Choroid plexus epithelial cell (primary cell): ENCODE measurements around the gene PRR16.

ENCODE experiments used
- DNase-seq: peaks from one replicate; pipeline ENCODE4 v3.0.0-alpha.2; 2010; ENCODE audit warnings: low read depth
- H3K4me3 ChIP-seq: 2 replicates; pipeline ENCODE4 v1.5.1; 2011; ENCODE audit warnings: low read depth, mild to moderate bottlenecking, control low read depth, low read length, moderate library complexity
- TF ChIP-seq, protein P1 (sequence below): conservative IDR thresholded peaks from 2 replicates; pipeline ENCODE4 v1.5.1; 2011; ENCODE audit warnings: low read depth, mild to moderate bottlenecking, control low read depth, inconsistent platforms, low read length, moderate library complexity

PRR16 gene

DNA sequence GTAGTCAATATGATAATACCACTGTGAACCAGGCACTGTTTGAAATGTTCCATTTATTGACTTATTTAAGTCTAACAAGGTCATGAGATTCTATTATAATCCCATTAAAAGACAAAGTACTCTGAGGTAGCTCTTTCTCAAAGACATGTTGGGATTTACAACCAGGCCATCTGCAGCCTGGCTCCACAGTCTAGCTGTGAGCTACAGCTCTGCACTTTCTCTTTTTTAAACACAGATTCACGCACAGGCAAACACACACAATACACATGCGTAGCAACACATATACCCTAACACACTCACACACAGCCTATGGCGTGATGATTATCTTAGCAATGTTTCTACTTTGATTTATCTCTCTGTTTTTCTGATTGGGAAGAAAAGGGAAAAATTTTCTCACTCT, 174.3 kb downstream of the PRR16 start:
- TF ChIP-seq, protein P1, sequence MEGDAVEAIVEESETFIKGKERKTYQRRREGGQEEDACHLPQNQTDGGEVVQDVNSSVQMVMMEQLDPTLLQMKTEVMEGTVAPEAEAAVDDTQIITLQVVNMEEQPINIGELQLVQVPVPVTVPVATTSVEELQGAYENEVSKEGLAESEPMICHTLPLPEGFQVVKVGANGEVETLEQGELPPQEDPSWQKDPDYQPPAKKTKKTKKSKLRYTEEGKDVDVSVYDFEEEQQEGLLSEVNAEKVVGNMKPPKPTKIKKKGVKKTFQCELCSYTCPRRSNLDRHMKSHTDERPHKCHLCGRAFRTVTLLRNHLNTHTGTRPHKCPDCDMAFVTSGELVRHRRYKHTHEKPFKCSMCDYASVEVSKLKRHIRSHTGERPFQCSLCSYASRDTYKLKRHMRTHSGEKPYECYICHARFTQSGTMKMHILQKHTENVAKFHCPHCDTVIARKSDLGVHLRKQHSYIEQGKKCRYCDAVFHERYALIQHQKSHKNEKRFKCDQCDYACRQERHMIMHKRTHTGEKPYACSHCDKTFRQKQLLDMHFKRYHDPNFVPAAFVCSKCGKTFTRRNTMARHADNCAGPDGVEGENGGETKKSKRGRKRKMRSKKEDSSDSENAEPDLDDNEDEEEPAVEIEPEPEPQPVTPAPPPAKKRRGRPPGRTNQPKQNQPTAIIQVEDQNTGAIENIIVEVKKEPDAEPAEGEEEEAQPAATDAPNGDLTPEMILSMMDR: no peak
- DNase-seq: no peak
- no peak overlapping the region for H3K4me3 ChIP-seq

DNA sequence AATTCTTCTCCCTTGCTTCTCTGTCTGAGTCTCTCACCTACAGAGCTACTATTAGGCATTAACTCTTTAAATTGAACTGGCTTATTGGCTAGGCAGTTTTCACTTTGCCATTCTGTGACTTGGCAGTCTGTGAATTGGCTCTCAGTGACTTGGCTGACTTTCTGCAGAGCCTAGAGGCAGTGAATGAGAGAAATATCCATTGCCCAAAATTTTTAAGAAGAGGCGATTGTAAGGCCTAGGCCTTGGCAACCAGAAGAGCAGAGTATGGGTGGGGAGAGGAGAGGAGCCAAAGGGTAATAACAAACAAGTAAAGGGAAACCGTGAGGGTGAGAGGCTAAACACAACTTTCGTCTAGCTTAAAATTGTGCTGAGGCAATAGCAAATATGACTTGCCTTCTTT, 176.7 kb downstream of the PRR16 start:
- no peak for DNase-seq

DNA sequence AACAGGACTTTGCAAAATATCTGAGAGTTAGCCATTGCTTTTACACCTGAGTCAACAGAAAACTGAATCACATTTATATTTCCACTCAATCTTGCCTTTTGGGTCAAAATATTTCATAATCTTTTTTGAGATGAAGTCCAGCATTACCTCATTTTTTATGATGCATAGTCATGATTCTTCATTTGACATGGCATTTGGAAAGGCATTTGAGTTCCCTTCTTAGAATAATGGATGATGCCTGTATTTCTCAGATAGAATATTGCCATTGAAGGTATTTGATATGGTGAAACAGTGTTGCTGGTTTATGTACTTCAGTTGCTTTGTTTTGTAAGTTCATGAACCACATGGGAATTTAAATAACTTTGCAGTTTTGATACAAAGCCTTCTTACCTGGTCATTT, 180.4 kb downstream of the PRR16 start:
- TF ChIP-seq, protein P1: no peak
- DNase-seq: peak; percentile 18
- H3K4me3 ChIP-seq: no peak overlapping the region

More for the DNA sequence above, 176.7 kb downstream of the PRR16 start:
- no peak overlapping the region for H3K4me3 ChIP-seq
- TF ChIP-seq, protein P1: no peak

DNA sequence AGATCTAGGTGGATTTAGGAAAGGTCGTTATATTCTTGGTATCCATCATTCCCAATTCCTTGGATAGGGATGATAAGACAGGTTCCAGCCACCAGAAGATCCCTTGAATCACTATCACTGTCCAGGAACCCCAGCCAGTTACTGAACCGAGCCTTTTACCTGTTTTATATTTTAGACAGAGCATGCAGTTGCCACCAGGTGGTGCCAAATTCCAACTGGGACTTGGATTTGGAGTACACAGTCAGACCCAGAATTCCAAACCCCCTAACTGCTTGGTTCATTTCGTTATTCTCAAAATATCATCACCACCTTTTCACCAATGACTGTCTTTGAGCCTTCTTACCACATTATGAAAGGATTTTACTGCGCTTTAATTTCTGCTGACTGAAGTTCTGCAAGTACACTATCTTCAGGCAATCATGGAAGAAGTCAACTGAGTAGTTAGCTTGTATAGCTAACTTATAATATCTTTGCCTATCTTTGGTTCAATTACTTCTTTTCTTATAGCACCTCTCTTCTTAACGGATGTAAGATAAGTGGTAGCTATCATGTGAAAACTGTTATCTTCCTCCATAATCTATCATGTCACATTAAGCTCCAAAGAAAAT, 191.8 kb downstream of the PRR16 start:
- peak; percentile 68 for DNase-seq
- TF ChIP-seq, protein P1: peak; percentile 88
- H3K4me3 ChIP-seq: no peak overlapping the region

DNA sequence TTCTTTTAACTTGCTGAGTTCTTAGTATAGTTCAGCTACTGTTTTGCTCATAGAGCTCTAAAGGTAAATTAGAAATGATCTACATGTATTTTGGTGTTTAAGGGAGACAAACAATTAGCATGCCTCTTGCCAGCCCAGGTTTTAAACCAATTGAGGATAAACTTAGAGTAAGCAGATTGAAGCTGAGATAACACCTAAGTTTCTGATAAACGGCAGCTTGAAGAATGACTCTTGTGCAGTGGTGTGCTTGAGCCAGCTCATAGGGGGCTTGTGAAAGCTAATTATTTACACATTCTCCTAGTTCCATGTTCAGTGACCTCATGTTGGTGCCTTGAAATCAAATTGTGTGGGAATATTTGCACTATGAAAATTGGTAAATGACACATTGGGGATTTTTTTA, 193.0 kb downstream of the PRR16 start:
- H3K4me3 ChIP-seq: no peak overlapping the region
- no peak for DNase-seq
- TF ChIP-seq, protein P1: no peak

DNA sequence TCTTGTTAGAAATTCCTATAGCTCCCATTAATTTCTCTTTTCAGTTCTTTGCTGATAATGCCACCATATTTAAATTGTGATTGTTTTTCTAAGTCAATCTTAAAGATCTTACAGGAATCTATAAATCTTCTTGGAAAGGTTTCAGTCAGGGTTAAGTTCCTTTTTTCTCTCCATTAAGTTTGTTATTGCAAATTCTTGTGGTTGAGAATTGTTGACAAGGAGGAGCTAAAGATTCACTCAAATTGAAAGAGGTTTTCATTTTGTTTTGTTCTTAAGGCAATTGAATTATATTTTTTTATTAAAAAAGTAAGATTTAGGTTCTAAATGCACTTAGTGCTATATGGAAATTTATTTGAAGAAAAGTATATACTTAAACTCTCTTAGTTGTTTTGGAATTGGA, 213.4 kb downstream of the PRR16 start:
- no peak overlapping the region for H3K4me3 ChIP-seq
- DNase-seq: peak; percentile 62
- TF ChIP-seq, protein P1: no peak

DNA sequence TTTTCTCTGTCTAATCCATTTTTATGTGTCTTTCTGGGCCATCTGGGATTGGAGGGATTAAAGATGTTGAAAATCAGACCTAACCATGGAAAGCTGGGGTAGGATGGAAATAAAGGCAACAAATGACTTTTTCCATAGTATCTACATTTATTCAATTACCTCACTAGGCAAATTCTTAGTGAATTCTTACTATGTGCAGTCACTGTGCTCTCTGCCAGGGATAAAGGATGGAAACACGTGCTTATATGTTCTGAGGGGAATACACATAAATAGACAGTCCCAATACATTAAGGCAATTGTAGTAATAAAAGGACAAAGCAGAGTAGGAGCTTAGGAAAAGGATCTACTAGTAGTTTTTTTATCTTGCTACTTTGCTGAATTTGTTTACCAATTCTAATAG, 214.2 kb downstream of the PRR16 start:
- TF ChIP-seq, protein P1: no peak
- no peak overlapping the region for H3K4me3 ChIP-seq
- peak; percentile 82 for DNase-seq
